Ovary (tissue), 3 donors: ENCODE results near the gene ITGB2.

Source experiments
- EP300 ChIP-seq: sonication (generic); formaldehyde crosslinking; IDR thresholded peaks from one replicate; pipeline ENCODE4 v1.6.1; 2017; ENCODE audit warnings: antibody characterized with exemption
- POLR2A ChIP-seq: fragments of 450-650 bp; IDR thresholded peaks from one replicate; pipeline ENCODE4 v1.6.1; 2017; ENCODE audit warnings: antibody characterized with exemption, mild to moderate bottlenecking, moderate library complexity
- TF ChIP-seq, protein P1 (sequence below), 3 donors: fragments of 450-650 bp in 2 of 3; fragments of 200-600 bp in 1 of 3; IDR thresholded peaks; one replicate each; pipeline versions ENCODE4 v1.5.1 to v1.8.0; 2016 to 2022; ENCODE audit warnings: antibody characterized with exemption in 3 of 3, mild to moderate bottlenecking in 1 of 3
- donor health status: DM: no; HTN: no; CAD: no.

DNA sequence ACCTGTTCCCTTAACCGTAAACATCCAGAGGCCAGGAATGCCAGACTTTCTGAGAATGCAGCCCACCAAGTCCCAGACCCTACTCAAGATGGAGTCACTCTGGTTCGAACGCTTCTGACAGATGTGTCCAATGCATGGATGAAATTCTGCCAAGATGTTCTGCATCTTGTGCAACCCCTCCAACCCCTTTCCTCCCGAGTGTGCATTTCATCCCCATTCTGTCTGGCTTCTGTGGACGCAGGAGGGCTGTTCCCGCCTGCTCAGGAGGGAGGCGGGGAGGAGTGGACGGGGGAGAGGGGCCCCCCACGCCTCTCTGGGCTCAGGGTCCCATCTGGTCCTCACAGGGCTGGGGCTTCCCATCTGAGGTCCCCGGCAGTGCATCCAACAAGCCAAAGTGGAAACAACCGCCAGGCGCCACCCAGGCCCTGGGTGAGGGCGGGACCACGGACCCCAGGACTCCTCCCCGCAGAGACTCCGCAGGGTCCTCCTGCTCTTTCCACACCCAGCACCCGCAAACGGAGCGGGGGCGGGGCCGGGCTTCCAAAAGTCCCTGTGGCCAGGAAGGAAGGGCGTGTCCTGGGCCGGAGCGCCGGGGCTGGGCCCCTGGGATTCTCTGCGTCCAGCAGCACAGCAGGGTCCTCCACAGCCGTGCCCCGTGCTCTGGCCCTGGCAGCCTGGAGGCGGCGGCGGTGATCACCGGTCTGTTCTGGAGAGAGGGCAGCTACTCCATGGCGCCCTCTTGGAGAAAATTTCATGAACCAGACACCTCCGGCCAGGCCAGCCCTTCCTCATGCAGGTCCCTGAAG lies 75.1 kb downstream of the ITGB2 start:
- TF ChIP-seq POLR2A (no peak), EP300 (no peak)
- TF ChIP-seq, protein P1, sequence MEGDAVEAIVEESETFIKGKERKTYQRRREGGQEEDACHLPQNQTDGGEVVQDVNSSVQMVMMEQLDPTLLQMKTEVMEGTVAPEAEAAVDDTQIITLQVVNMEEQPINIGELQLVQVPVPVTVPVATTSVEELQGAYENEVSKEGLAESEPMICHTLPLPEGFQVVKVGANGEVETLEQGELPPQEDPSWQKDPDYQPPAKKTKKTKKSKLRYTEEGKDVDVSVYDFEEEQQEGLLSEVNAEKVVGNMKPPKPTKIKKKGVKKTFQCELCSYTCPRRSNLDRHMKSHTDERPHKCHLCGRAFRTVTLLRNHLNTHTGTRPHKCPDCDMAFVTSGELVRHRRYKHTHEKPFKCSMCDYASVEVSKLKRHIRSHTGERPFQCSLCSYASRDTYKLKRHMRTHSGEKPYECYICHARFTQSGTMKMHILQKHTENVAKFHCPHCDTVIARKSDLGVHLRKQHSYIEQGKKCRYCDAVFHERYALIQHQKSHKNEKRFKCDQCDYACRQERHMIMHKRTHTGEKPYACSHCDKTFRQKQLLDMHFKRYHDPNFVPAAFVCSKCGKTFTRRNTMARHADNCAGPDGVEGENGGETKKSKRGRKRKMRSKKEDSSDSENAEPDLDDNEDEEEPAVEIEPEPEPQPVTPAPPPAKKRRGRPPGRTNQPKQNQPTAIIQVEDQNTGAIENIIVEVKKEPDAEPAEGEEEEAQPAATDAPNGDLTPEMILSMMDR (IDR thresholded peaks at IDR 0.05): no peak
